ENCODE results near the gene OR5J2.
"Not testable (repeated sequence)": the region's sequence is repeated elsewhere in the genome, so short reads cannot be mapped to it uniquely, and the experiment has no call there.

Gene OR5J2

DNA sequence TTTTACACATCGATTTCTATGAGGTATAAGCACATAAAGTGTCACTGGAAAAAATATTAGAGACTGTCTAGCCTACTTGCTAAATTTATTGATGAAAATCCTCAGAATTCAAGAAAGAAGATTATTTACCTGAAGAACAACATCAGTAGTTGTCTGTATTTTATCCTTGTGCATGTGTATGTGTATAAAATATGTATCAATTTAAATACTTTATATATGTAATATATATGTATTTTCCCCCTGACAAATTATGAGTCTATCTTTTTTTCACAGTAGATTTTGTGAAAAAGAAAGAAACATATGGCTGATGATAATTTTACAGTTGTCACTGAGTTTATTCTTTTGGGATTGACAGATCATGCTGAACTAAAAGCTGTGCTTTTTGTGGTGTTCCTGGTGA, at the start of gene OR5J2:
OR5J2 (plus strand) TSS at position 301 of the 400 bp plus-strand sequence; CDS start at position 301, 0 bp downstream.
- no peaks in the 10 kb centered on the region for H3K27me3 Mint-ChIP-seq
- H3K9me3 Mint-ChIP-seq: peaks cover 20% of the 10 kb centered on the region
- no peak within 1 kb of the TSS for H3K27ac Mint-ChIP-seq

DNA sequence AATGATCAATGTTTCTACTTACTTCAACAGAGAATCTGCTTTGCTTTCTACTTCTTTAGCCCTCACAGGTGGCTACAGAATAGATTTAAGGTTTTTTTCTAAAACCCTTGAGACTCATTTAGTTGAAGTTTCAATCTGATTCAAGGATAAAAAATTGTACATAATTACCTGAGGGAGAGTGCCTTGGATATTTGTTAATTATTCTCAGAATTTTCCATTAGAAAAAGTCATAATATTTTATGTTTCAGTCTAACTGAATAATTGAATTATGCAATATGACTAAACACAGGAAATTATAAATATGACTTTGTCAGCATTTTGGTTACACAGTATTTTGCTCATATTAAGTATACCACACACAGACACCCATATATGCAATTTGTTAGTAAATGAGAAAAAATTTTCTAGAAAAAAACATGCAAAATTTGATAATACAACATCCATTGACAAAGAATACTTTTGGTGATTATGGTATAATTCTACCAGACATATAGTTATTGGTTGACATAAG, 36.2 kb upstream of the OR5J2 start, which contains the start of gene OR8J3:
OR8J3 (minus strand) TSS at position 51 of the 511 bp plus-strand sequence. CDS start 2,483 bp downstream, outside the sequence.
- Mint-ChIP-seq H3K36me3 (ENCODE audit: low read depth) (no peaks in the 10 kb centered on the region), H3K9me3 (peaks cover 29% of the 10 kb centered on the region), H3K4me1 (no peaks in the 10 kb centered on the region), H3K27ac (no peak within 1 kb of the TSS), H3K27me3 (no peaks in the 10 kb centered on the region), H3K4me3 (no peak within 1 kb of the TSS)
- DNase-seq (no peak), ATAC-seq (no peak)

More for the DNA sequence above, at the start of gene OR5J2:
- H3K4me3 Mint-ChIP-seq: no peak within 1 kb of the TSS
- DNase-seq (no peak), ATAC-seq (no peak)
- H3K4me1 Mint-ChIP-seq: no peaks in the 10 kb centered on the region
- H3K36me3 Mint-ChIP-seq (ENCODE audit: low read depth): no peaks in the 10 kb centered on the region

- H3K9me3 Mint-ChIP-seq: peaks cover 26% of the 10 kb centered on the region
- H3K4me1 Mint-ChIP-seq; H3K27ac Mint-ChIP-seq; ATAC-seq; DNase-seq; H3K4me3 Mint-ChIP-seq; H3K36me3 Mint-ChIP-seq (ENCODE audit: low read depth); H3K27me3 Mint-ChIP-seq: not testable (repeated sequence)
These were observed 32.7 kb upstream of the OR5J2 start for GRCh38 chr11:56143681-56144080.

- ATAC-seq (no peak), DNase-seq (no peak)
- Mint-ChIP-seq H3K4me3 (no peak overlapping the region), H3K9me3 (peaks cover 41% of the 10 kb centered on the region), H3K4me1 (no peaks in the 10 kb centered on the region), H3K27ac (no peak overlapping the region), H3K36me3 (ENCODE audit: low read depth) (no peaks in the 10 kb centered on the region), H3K27me3 (no peaks in the 10 kb centered on the region)
These were observed 25.0 kb upstream of the OR5J2 start for GRCh38 chr11:56151376-56151775.

GRCh38 chr11:56152333-56152732, 24.1 kb upstream of the OR5J2 start:
- Mint-ChIP-seq H3K4me1 (no peaks in the 10 kb centered on the region), H3K4me3 (no peak overlapping the region), H3K36me3 (ENCODE audit: low read depth) (no peaks in the 10 kb centered on the region), H3K27me3 (no peaks in the 10 kb centered on the region), H3K9me3 (peaks cover 42% of the 10 kb centered on the region), H3K27ac (no peak overlapping the region)
- no peak for DNase-seq
- ATAC-seq: no peak

DNA sequence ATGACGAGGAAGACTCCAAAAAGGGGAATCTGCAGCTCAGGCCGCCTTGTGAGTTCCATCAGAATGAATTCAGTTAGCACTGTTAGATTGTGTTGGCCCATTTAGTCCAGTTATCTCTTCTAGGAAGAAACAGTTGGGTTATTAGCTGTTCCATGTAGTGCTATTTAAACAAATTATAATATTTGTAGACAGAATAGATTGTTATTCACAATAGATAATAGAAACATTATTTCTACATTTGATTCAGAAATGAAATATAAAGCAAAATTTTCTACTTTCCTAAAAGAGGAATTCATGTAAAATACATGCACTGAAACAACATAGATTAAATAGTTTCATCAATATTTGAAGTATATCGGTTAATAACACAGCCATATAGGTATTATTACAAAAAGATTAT, 16.2 kb upstream of the OR5J2 start, which contains the start of gene OR8K5:
OR8K5 (minus strand) TSS at position 101 of the 400 bp plus-strand sequence; CDS start at position 101, 0 bp downstream.
- no peak for DNase-seq
- Mint-ChIP-seq H3K27me3 (no peaks in the 10 kb centered on the region), H3K36me3 (ENCODE audit: low read depth) (no peaks in the 10 kb centered on the region), H3K4me3 (no peak within 1 kb of the TSS), H3K4me1 (no peaks in the 10 kb centered on the region), H3K27ac (no peak within 1 kb of the TSS), H3K9me3 (peaks cover 10% of the 10 kb centered on the region)
- ATAC-seq: no peak

DNA sequence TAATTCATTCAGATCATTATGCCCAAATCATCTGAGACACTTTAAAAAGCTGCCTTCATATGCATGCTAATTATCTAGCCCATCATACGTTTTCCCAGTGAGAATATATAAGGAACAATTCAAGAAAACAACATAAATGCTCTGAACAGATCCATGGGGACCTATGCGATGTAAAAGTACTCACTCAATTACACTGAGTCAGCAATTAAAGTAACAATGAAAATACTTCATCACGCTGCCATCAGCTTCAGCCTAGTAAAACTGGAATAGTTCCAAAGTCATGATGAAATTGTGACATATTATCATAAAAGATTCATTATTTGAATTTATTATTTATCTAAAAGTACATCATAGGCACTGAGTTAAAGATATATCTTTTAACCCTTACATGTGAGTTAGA, 12.6 kb upstream of the OR5J2 start:
- no peaks in the 10 kb centered on the region for H3K27me3 Mint-ChIP-seq

DNA sequence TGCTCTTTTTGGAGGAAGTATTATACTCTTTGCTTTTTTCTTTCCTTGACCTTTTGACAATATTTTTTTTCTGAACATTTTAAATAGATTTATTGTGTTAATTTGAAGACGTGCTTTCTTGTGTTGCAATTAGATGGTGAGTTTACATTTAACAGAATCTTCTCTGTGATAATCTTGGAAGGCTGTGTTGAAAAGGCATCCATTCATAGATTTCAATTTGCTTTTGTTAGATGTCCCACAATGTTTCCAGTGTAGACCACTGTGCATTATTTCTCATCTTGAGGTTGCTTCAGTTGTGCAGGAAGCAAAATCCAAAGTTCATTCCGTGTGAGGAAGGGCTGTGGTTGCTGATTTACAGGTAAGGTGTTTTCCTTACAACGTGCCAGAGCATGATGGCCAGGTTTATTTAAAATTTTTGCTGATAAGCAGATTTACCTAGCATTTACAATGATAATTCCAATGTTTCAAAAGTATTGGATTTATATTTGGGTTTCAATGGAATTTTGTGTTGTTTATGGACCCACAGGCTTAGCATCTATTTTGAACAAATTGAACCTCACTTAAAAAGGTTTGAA, 4.1 kb upstream of the OR5J2 start:
- no peaks in the 10 kb centered on the region for H3K27me3 Mint-ChIP-seq
- no peaks in the 10 kb centered on the region for H3K36me3 Mint-ChIP-seq (ENCODE audit: low read depth)
- DNase-seq (no peak), ATAC-seq (no peak)
- H3K4me3 Mint-ChIP-seq: no peak overlapping the region
- peaks cover 5% of the 10 kb centered on the region for H3K9me3 Mint-ChIP-seq
- no peak overlapping the region for H3K27ac Mint-ChIP-seq
- no peaks in the 10 kb centered on the region for H3K4me1 Mint-ChIP-seq

More for the DNA sequence above, 12.6 kb upstream of the OR5J2 start:
- no peaks in the 10 kb centered on the region for H3K4me1 Mint-ChIP-seq
- no peak for DNase-seq
- ATAC-seq: no peak
- H3K36me3 Mint-ChIP-seq (ENCODE audit: low read depth): no peaks in the 10 kb centered on the region
- peaks cover 12% of the 10 kb centered on the region for H3K9me3 Mint-ChIP-seq
- H3K4me3 Mint-ChIP-seq: no peak overlapping the region
- H3K27ac Mint-ChIP-seq: no peak overlapping the region

DNA sequence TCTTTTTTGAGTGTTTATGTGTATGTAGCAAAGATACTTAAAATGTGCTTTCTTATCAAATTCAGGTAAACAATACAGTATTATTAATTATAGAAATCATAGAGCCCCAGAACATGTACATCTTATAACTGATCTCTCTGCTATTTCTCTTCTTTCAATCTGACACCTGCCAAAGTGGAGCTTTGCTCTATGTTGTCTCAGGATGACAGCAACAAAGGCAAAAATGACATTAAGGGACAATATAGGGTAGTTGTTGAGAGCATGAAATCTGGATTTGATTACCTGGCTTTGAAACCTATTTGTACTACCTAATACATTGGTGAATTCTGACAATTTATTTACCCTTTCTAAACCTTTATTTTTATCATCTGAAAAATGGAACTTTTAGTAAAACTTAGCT, 7.0 kb downstream of the OR5J2 start:
- Mint-ChIP-seq H3K9me3 (peaks cover 31% of the 10 kb centered on the region), H3K27ac (no peak overlapping the region), H3K36me3 (ENCODE audit: low read depth) (no peaks in the 10 kb centered on the region), H3K27me3 (no peaks in the 10 kb centered on the region), H3K4me3 (no peak overlapping the region), H3K4me1 (no peaks in the 10 kb centered on the region)
- no peak for DNase-seq
- no peak for ATAC-seq

DNA sequence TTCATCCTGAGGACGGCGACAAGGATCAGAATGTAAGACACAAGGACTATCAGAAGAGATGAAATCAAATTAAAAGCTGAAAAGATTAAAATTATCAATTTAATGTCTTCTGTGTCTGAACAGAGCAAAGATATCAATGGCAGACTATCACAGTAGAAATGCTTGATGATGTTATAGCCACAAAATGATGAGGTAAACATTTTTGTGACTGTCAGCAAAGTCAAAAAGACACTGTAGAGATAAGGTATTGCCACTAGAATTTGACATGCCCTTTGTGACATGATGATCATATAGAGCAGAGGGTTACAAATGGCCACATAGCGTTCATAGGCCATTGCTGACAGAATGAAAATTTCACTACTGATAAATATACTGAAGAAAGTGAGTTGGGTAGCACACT, 12.2 kb downstream of the OR5J2 start:
- Mint-ChIP-seq H3K9me3 (peaks cover 23% of the 10 kb centered on the region), H3K4me1 (no peaks in the 10 kb centered on the region), H3K27me3 (no peaks in the 10 kb centered on the region), H3K27ac (no peak overlapping the region), H3K4me3 (no peak overlapping the region), H3K36me3 (ENCODE audit: low read depth) (no peaks in the 10 kb centered on the region)
- ATAC-seq (no peak), DNase-seq (no peak)

- Mint-ChIP-seq H3K9me3 (peaks cover 10% of the 10 kb centered on the region), H3K4me1 (no peaks in the 10 kb centered on the region), H3K27me3 (no peaks in the 10 kb centered on the region), H3K27ac (no peak overlapping the region), H3K4me3 (no peak overlapping the region), H3K36me3 (ENCODE audit: low read depth) (no peaks in the 10 kb centered on the region)
- DNase-seq (no peak), ATAC-seq (no peak)
These were observed 20.3 kb downstream of the OR5J2 start for GRCh38 chr11:56196705-56197104.

DNA sequence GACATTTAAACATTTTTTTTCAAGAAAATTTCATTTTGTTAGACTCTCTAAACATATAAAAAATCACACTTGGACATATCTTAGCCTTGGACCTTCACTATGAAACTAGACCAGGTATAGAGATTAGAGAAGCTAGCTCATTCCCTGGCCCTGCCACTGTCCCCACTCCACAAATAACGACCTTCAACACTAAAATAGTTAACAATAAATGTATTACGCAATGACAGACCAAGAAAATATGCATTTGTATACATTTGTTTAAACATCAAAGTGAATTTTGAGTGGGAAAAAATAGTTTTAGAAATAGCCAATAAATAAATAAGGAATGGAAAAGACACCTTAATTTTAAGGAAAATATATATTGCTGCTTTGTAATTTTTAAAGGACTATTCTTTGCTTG, 20.9 kb downstream of the OR5J2 start:
- H3K9me3 Mint-ChIP-seq: peaks cover 8% of the 10 kb centered on the region
- ATAC-seq: no peak
- no peaks in the 10 kb centered on the region for H3K36me3 Mint-ChIP-seq (ENCODE audit: low read depth)
- no peaks in the 10 kb centered on the region for H3K4me1 Mint-ChIP-seq
- no peaks in the 10 kb centered on the region for H3K27me3 Mint-ChIP-seq
- no peak overlapping the region for H3K4me3 Mint-ChIP-seq
- no peak overlapping the region for H3K27ac Mint-ChIP-seq
- DNase-seq: no peak

- Mint-ChIP-seq H3K27me3 (no peaks in the 10 kb centered on the region), H3K36me3 (ENCODE audit: low read depth) (no peaks in the 10 kb centered on the region), H3K9me3 (peaks cover 19% of the 10 kb centered on the region), H3K4me1 (no peaks in the 10 kb centered on the region), H3K4me3 (no peak overlapping the region), H3K27ac (no peak overlapping the region)
- ATAC-seq (no peak), DNase-seq (no peak)
These were observed 31.4 kb downstream of the OR5J2 start for GRCh38 chr11:56207790-56208189.

GRCh38 chr11:56214537-56214936, 38.1 kb downstream of the OR5J2 start:
- H3K4me3 Mint-ChIP-seq: no peak overlapping the region
- no peaks in the 10 kb centered on the region for H3K27me3 Mint-ChIP-seq
- peaks cover 25% of the 10 kb centered on the region for H3K9me3 Mint-ChIP-seq
- H3K4me1 Mint-ChIP-seq: no peaks in the 10 kb centered on the region
- H3K36me3 Mint-ChIP-seq (ENCODE audit: low read depth): no peaks in the 10 kb centered on the region
- no peak overlapping the region for H3K27ac Mint-ChIP-seq
- no peak for DNase-seq
- no peak for ATAC-seq

DNA sequence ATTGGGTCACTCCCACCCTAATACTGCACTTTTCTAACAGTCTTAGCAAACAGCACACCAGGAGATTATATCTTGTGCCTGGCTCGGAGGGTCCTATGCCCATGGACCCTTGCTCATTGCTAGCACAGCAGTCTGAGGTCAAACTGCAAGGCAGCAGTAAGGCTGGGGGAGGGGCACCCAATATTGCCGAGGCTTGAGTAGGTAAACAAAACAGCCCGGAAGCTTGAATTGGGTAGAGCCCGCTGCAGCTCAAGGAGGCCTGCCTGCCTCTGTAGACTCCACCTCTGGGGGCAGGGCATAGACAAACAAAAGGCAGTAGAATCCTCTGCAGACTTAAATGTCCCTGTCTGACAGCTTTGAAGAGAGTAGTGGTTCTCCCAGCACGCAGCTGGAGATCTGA, 43.3 kb downstream of the OR5J2 start:
- not testable (repeated sequence) for H3K27me3 Mint-ChIP-seq; H3K36me3 Mint-ChIP-seq (ENCODE audit: low read depth); H3K27ac Mint-ChIP-seq; ATAC-seq; H3K4me1 Mint-ChIP-seq; H3K4me3 Mint-ChIP-seq; DNase-seq
- H3K9me3 Mint-ChIP-seq: peaks cover 21% of the 10 kb centered on the region

Data from activated naive CD8-positive, alpha-beta T cell treated with anti-CD3 and anti-CD28 coated beads, Interleukin-2, amount 50 U/mL, for 24 hours (primary cell).